ENCODE results near the gene ACTL8.

The ACTL8 gene

GRCh38 chr1:17810668-17811067 is 55.5 kb downstream of the ACTL8 start:
- DNase-seq: no peak

GRCh38 chr1:17816511-17816910 is 61.4 kb downstream of the ACTL8 start:
- DNase-seq: no peak

- no peak for DNase-seq
These were observed 64.1 kb downstream of the ACTL8 start for GRCh38 chr1:17819129-17819802.

GRCh38 chr1:17820198-17820597 is 65.1 kb downstream of the ACTL8 start:
- no peak for DNase-seq

GRCh38 chr1:17822741-17823426 is 67.8 kb downstream of the ACTL8 start:
- DNase-seq: no peak

GRCh38 chr1:17825273-17826164 is 70.4 kb downstream of the ACTL8 start:
- no peak for DNase-seq

- DNase-seq: peak; percentile 52
These were observed 71.0 kb downstream of the ACTL8 start for GRCh38 chr1:17826165-17826488.

- no peak for DNase-seq
These were observed 73.9 kb downstream of the ACTL8 start for GRCh38 chr1:17828991-17829390.

GRCh38 chr1:17829579-17829978 is 74.4 kb downstream of the ACTL8 start:
- DNase-seq: no peak

- peak; percentile 61 for DNase-seq
These were observed 76.5 kb downstream of the ACTL8 start for GRCh38 chr1:17831597-17831996.

- no peak for DNase-seq
These were observed 78.7 kb downstream of the ACTL8 start for GRCh38 chr1:17833661-17834501.

- DNase-seq: no peak
These were observed 79.5 kb downstream of the ACTL8 start for GRCh38 chr1:17834561-17835100.

- DNase-seq: no peak
These were observed 82.3 kb downstream of the ACTL8 start for GRCh38 chr1:17837233-17838030.

GRCh38 chr1:17839641-17840196 is 84.6 kb downstream of the ACTL8 start:
- no peak for DNase-seq

- no peak for DNase-seq
These were observed 86.8 kb downstream of the ACTL8 start for GRCh38 chr1:17841944-17842343.

GRCh38 chr1:17842686-17843085 is 87.6 kb downstream of the ACTL8 start:
- DNase-seq: no peak

GRCh38 chr1:17844185-17844826 is 89.2 kb downstream of the ACTL8 start:
- DNase-seq: no peak

GRCh38 chr1:17845583-17845982 is 90.5 kb downstream of the ACTL8 start:
- no peak for DNase-seq

- no peak for DNase-seq
These were observed 91.2 kb downstream of the ACTL8 start for GRCh38 chr1:17846341-17846740.

- no peak for DNase-seq
These were observed 92.0 kb downstream of the ACTL8 start for GRCh38 chr1:17847111-17847510.

GRCh38 chr1:17849216-17849615 is 94.1 kb downstream of the ACTL8 start:
- no peak for DNase-seq
